ENCODE measurements around the gene WFDC5.

WFDC5 gene

GRCh38 chr20:45061244-45061643, 53.7 kb downstream of the WFDC5 start:
- no peak overlapping the region for H3K4me3 ChIP-seq (ENCODE audit: low read depth, low read length)
- no peak for TF ChIP-seq CTCF (IDR thresholded peaks at IDR 0.05; ENCODE audit: low read depth, low read length, missing control alignments)
- DNase-seq (ENCODE audit: low read depth), result no peak

- no peak for DNase-seq (ENCODE audit: low read depth)
- no peak overlapping the region for H3K4me3 ChIP-seq (ENCODE audit: low read depth, low read length)
- no peak for TF ChIP-seq CTCF (IDR thresholded peaks at IDR 0.05; ENCODE audit: low read depth, low read length, missing control alignments)
These were observed 54.7 kb downstream of the WFDC5 start for GRCh38 chr20:45060294-45060693.
